Measurements from ENCODE around the gene RIC1.

GRCh38 chr9:5791870-5792269, 163.0 kb downstream of the RIC1 start:
- TF ChIP-seq CTCF (conservative IDR thresholded peaks at IDR 0.05) (no peak), ZFX (IDR thresholded peaks at IDR 0.05) (no peak)
